GM18505 (cell line): ENCODE measurements around the gene NCBP1.
"Not testable (repeated sequence)": the region's sequence is repeated elsewhere in the genome, so short reads cannot be mapped to it uniquely, and the experiment has no call there.

Experiments
- ATAC-seq: cut with Tn5 transposase; IDR thresholded peaks from one replicate; pipeline ENCODE4 v1.9.1; 2021; ENCODE audit not compliant: unreplicated experiment
- POLR2A ChIP-seq: IDR thresholded peaks from 4 replicates; pipeline ENCODE4 v1.6.1; 2011; ENCODE audit warnings: borderline replicate concordance; ENCODE audit not compliant: insufficient read depth, insufficient read length; ENCODE audit errors: extremely low read depth

The NCBP1 gene

GRCh38 chr9:97602430-97602829, 31.2 kb upstream of the NCBP1 start:
- ATAC-seq = no peak
- no peak for TF ChIP-seq POLR2A

GRCh38 chr9:97604901-97605645, 28.5 kb upstream of the NCBP1 start:
- TF ChIP-seq POLR2A = no peak

GRCh38 chr9:97615439-97616072, 18.1 kb upstream of the NCBP1 start:
- no peak for ATAC-seq

More at GRCh38 chr9:97604901-97605645, 28.5 kb upstream of the NCBP1 start:
- no peak for ATAC-seq

GRCh38 chr9:97617939-97618416, 15.6 kb upstream of the NCBP1 start:
- no peak for TF ChIP-seq POLR2A
- no peak for ATAC-seq

More at GRCh38 chr9:97615439-97616072, 18.1 kb upstream of the NCBP1 start:
- TF ChIP-seq POLR2A = no peak

GRCh38 chr9:97620063-97620462, 13.6 kb upstream of the NCBP1 start:
- not testable (repeated sequence) for ATAC-seq

- not testable (repeated sequence) for ATAC-seq
Observed at GRCh38 chr9:97622483-97622882, 11.1 kb upstream of the NCBP1 start.

GRCh38 chr9:97623946-97624345, 9.7 kb upstream of the NCBP1 start:
- TF ChIP-seq POLR2A = no peak
- ATAC-seq = no peak

GRCh38 chr9:97625620-97626019, 8.0 kb upstream of the NCBP1 start:
- no peak for TF ChIP-seq POLR2A
- ATAC-seq = no peak

- TF ChIP-seq POLR2A = no peak
Observed at GRCh38 chr9:97627624-97628023, 6.0 kb upstream of the NCBP1 start.

GRCh38 chr9:97628668-97629067, 5.0 kb upstream of the NCBP1 start:
- no peak for ATAC-seq

More at GRCh38 chr9:97627624-97628023, 6.0 kb upstream of the NCBP1 start:
- no peak for ATAC-seq

GRCh38 chr9:97629156-97629555, 4.5 kb upstream of the NCBP1 start:
- ATAC-seq = no peak

More at GRCh38 chr9:97628668-97629067, 5.0 kb upstream of the NCBP1 start:
- no peak for TF ChIP-seq POLR2A

GRCh38 chr9:97630591-97630990, 3.0 kb upstream of the NCBP1 start:
- ATAC-seq = no peak
- TF ChIP-seq POLR2A = no peak

More at GRCh38 chr9:97629156-97629555, 4.5 kb upstream of the NCBP1 start:
- no peak for TF ChIP-seq POLR2A

GRCh38 chr9:97632248-97632984, 1.2 kb upstream of the NCBP1 start:
- ATAC-seq = no peak
- no peak for TF ChIP-seq POLR2A
